Osteoblast (primary cell): Measurements from ENCODE around the gene SMOC1. TPM values are rescaled to one million over a fixed set of nuclear protein-coding genes. Genes with fewer than 3 reads are reported as not detected.

ENCODE experiments used
- DNase-seq: peaks from one replicate; pipeline ENCODE4 v3.0.0; 2011; ENCODE audit warnings: low spot score, mixed read lengths; ENCODE audit not compliant: insufficient read length; ENCODE audit errors: missing footprints
- H2AFZ ChIP-seq: 2 replicates; pipeline ENCODE4 v1.6.0; 2011; ENCODE audit warnings: mild to moderate bottlenecking, low read length
- H3K27ac ChIP-seq: 2 replicates; pipeline ENCODE4 v1.5.1; 2011; ENCODE audit warnings: mild to moderate bottlenecking, low read depth, low read length, moderate library complexity
- H3K27me3 ChIP-seq: 2 replicates; pipeline ENCODE4 v1.6.0; 2012; ENCODE audit warnings: mild to moderate bottlenecking, control low read depth, inconsistent platforms, low read length, moderate library complexity; ENCODE audit not compliant: insufficient read depth
- H3K36me3 ChIP-seq: 2 replicates; pipeline ENCODE4 v1.5.1; 2011; ENCODE audit warnings: mild to moderate bottlenecking, low read length, control low read depth, moderate library complexity; ENCODE audit not compliant: insufficient read depth
- H3K4me1 ChIP-seq: 2 replicates; pipeline ENCODE4 v1.5.1; 2011; ENCODE audit warnings: mild to moderate bottlenecking, low read length, control low read depth, moderate library complexity; ENCODE audit not compliant: insufficient read depth
- H3K4me2 ChIP-seq: 2 replicates; pipeline ENCODE4 v1.6.0; 2011; ENCODE audit warnings: mild to moderate bottlenecking, low read length; ENCODE audit not compliant: insufficient read depth
- H3K4me3 ChIP-seq: fragments of 200-600 bp; sonication (generic); 3 replicates; pipeline ENCODE4 v1.5.1; 2012; ENCODE audit warnings: mild to moderate bottlenecking, low read length, inconsistent platforms; ENCODE audit not compliant: insufficient read depth
- H3K79me2 ChIP-seq: 2 replicates; pipeline ENCODE4 v1.6.0; 2012; ENCODE audit warnings: mild to moderate bottlenecking, low read length, control low read depth, inconsistent platforms; ENCODE audit not compliant: insufficient read depth
- H3K9me3 ChIP-seq: 2 replicates; pipeline ENCODE4 v1.5.1; 2011; ENCODE audit warnings: low read depth, low read length, control low read depth
- H4K20me1 ChIP-seq: 2 replicates; pipeline ENCODE4 v1.6.0; 2012; ENCODE audit warnings: mild to moderate bottlenecking, low read length, control low read depth; ENCODE audit not compliant: insufficient read depth
- CTCF ChIP-seq: IDR thresholded peaks from 2 replicates; pipeline ENCODE4 v1.5.1; 2011; ENCODE audit warnings: mild to moderate bottlenecking, low read depth, low read length, moderate library complexity; ENCODE audit errors: extremely low read depth
- total RNA-seq: library from RNA; depleted of rRNA; stranded (reverse); fragments of >200 nt; gene quantifications from 2 replicates; pipeline ENCODE4 v1.2.3, GENCODE V29; 2012

SMOC1 gene
- total RNA-seq, 1 donor = 25.7 TPM

GRCh38 chr14:69955855-69956845, 76.9 kb downstream of the SMOC1 start:
- Histone ChIP-seq H3K27ac (no peak overlapping the region), H3K4me1 (no peaks in the 10 kb centered on the region), H3K4me2 (no peak overlapping the region), H3K36me3 (no peaks in the 10 kb centered on the region), H3K79me2 (no peaks in the 10 kb centered on the region), H3K9me3 (no peaks in the 10 kb centered on the region), H4K20me1 (no peaks in the 10 kb centered on the region), H3K27me3 (no peaks in the 10 kb centered on the region), H3K4me3 (no peak overlapping the region), H2AFZ (no peak overlapping the region)
- TF ChIP-seq CTCF = no peak
- DNase-seq = no peak

- no peak for TF ChIP-seq CTCF
Observed at GRCh38 chr14:69956970-69957369, 77.8 kb downstream of the SMOC1 start.

GRCh38 chr14:69957986-69958385, 78.8 kb downstream of the SMOC1 start:
- H4K20me1 ChIP-seq = no peaks in the 10 kb centered on the region
- no peaks in the 10 kb centered on the region for H3K9me3 ChIP-seq
- H3K4me3 ChIP-seq = no peak overlapping the region
- H3K79me2 ChIP-seq = no peaks in the 10 kb centered on the region
- H3K27ac ChIP-seq = no peak overlapping the region
- no peak for TF ChIP-seq CTCF
- no peaks in the 10 kb centered on the region for H3K27me3 ChIP-seq
- DNase-seq = no peak
- no peak overlapping the region for H3K4me2 ChIP-seq
- H2AFZ ChIP-seq = no peak overlapping the region
- H3K36me3 ChIP-seq = no peaks in the 10 kb centered on the region
- no peaks in the 10 kb centered on the region for H3K4me1 ChIP-seq

More at GRCh38 chr14:69956970-69957369, 77.8 kb downstream of the SMOC1 start:
- H4K20me1 ChIP-seq = no peaks in the 10 kb centered on the region
- no peak for DNase-seq
- H3K9me3 ChIP-seq = no peaks in the 10 kb centered on the region
- no peak overlapping the region for H3K4me3 ChIP-seq
- H3K36me3 ChIP-seq = no peaks in the 10 kb centered on the region
- no peaks in the 10 kb centered on the region for H3K27me3 ChIP-seq
- H3K27ac ChIP-seq = no peak overlapping the region
- no peaks in the 10 kb centered on the region for H3K4me1 ChIP-seq
- H3K4me2 ChIP-seq = no peak overlapping the region
- no peaks in the 10 kb centered on the region for H3K79me2 ChIP-seq
- no peak overlapping the region for H2AFZ ChIP-seq

GRCh38 chr14:69959136-69959535, 79.9 kb downstream of the SMOC1 start:
- Histone ChIP-seq H3K79me2 (no peaks in the 10 kb centered on the region), H2AFZ (no peak overlapping the region), H3K27ac (no peak overlapping the region), H3K4me1 (no peaks in the 10 kb centered on the region), H3K9me3 (no peaks in the 10 kb centered on the region), H3K36me3 (no peaks in the 10 kb centered on the region), H3K27me3 (no peaks in the 10 kb centered on the region), H4K20me1 (no peaks in the 10 kb centered on the region), H3K4me2 (no peak overlapping the region), H3K4me3 (no peak overlapping the region)
- no peak for DNase-seq
- no peak for TF ChIP-seq CTCF
